Stimulated activated CD8-positive, alpha-beta memory T cell treated with anti-CD3 and anti-CD28 coated beads, Interleukin-7, amount 100 ng/mL, for 4 hours (primary cell): Measurements from ENCODE around the gene SIRPG.
"Not testable (repeated sequence)": the region's sequence is repeated elsewhere in the genome, so short reads cannot be mapped to it uniquely, and the experiment has no call there.

Source experiments
- DNase-seq, 2 donors: peaks; one replicate each; pipeline ENCODE4 v3.0.0-alpha.2; 2020; ENCODE audit warnings: low read depth in 2 of 2

The SIRPG gene

GRCh38 chr20:1635291-1635979 is 22.1 kb downstream of the SIRPG start:
- no peak for DNase-seq

- no peak for DNase-seq
Measured at GRCh38 chr20:1633535-1633934, 24.0 kb downstream of the SIRPG start.

- peak in 1 of 2 donors; percentile 33 for DNase-seq
Measured at GRCh38 chr20:1632178-1632577, 25.4 kb downstream of the SIRPG start.

- no peak for DNase-seq
Measured at GRCh38 chr20:1631309-1632151, 26.0 kb downstream of the SIRPG start.

- no peak for DNase-seq
Measured at GRCh38 chr20:1630186-1630585, 27.4 kb downstream of the SIRPG start.

GRCh38 chr20:1629321-1629720 is 28.3 kb downstream of the SIRPG start:
- DNase-seq: no peak

GRCh38 chr20:1628621-1629020 is 29.0 kb downstream of the SIRPG start:
- DNase-seq: no peak

- no peak for DNase-seq
Measured at GRCh38 chr20:1627200-1627550, 30.4 kb downstream of the SIRPG start.

GRCh38 chr20:1626528-1627199 is 30.9 kb downstream of the SIRPG start:
- DNase-seq: no peak

- DNase-seq: no peak
Measured at GRCh38 chr20:1625083-1625690, 32.4 kb downstream of the SIRPG start.

- no peak for DNase-seq
Measured at GRCh38 chr20:1623501-1624205, 33.9 kb downstream of the SIRPG start.

- DNase-seq: no peak
Measured at GRCh38 chr20:1622450-1622849, 35.1 kb downstream of the SIRPG start.

- DNase-seq: no peak
Measured at GRCh38 chr20:1621316-1621715, 36.3 kb downstream of the SIRPG start.

- no peak for DNase-seq
Measured at GRCh38 chr20:1619861-1620444, 37.6 kb downstream of the SIRPG start, which contains the start of gene SIRPB1. TSS of gene SIRPB1 (minus strand) at chr20:1620009. CDS start at chr20:1619944, 65 bp downstream.

GRCh38 chr20:1618954-1619540 is 38.5 kb downstream of the SIRPG start:
- no peak for DNase-seq

GRCh38 chr20:1618479-1618878 is 39.1 kb downstream of the SIRPG start:
- no peak for DNase-seq

- no peak for DNase-seq
Measured at GRCh38 chr20:1616858-1617434, 40.6 kb downstream of the SIRPG start.

- DNase-seq: not testable (repeated sequence)
Measured at GRCh38 chr20:1610404-1610803, 47.2 kb downstream of the SIRPG start.

GRCh38 chr20:1608678-1609347 is 48.8 kb downstream of the SIRPG start:
- DNase-seq: not testable (repeated sequence)

- no peak for DNase-seq
Measured at GRCh38 chr20:1600736-1601135, 56.8 kb downstream of the SIRPG start.
